Brain microvascular endothelial cell (primary cell): Measurements from ENCODE around the gene RAB20.

ENCODE experiments used
- DNase-seq: peaks from one replicate; pipeline ENCODE4 v3.0.0-alpha.2; 2020
- H3K27ac ChIP-seq: fragments of 250-450 bp; sonication (Bioruptor Pico); 2 replicates; pipeline ENCODE4 v1.5.1; 2020; ENCODE audit warnings: mild to moderate bottlenecking, moderate library complexity
- H3K27me3 ChIP-seq: fragments of 250-450 bp; sonication (Bioruptor Pico); replicated peaks from 2 replicates; pipeline ENCODE4 v1.5.1; 2020; ENCODE audit warnings: mild to moderate bottlenecking
- H3K36me3 ChIP-seq: fragments of 250-450 bp; sonication (Bioruptor Pico); replicated peaks from 2 replicates; pipeline ENCODE4 v1.5.1; 2020; ENCODE audit warnings: mild to moderate bottlenecking
- H3K4me3 ChIP-seq: 2 replicates; pipeline ENCODE4 v1.5.1; 2011; ENCODE audit warnings: low read depth, mild to moderate bottlenecking, control low read depth, low read length, moderate library complexity
- CTCF ChIP-seq: IDR thresholded peaks from 2 replicates; pipeline ENCODE4 v1.5.1; 2011; ENCODE audit warnings: low read depth, mild to moderate bottlenecking, moderate library complexity, low read length, control low read depth, inconsistent platforms; ENCODE audit errors: missing control alignments
- in situ Hi-C: cut with HindIII; loops from 2 replicates; pipeline ENCODE4 v1.10.0; 2017; ENCODE audit warnings: low sequenced_read_pairs, low pct_ligation_motif_present

Gene RAB20

GRCh38 chr13:110517505-110518225 lies 43.9 kb downstream of the RAB20 start:
- no peak for DNase-seq
- no peak overlapping the region for H3K27ac ChIP-seq
- in situ Hi-C loops: no loop called here
- no peaks in the 10 kb centered on the region for H3K27me3 ChIP-seq
- no peak for TF ChIP-seq CTCF
- H3K36me3 ChIP-seq: peaks cover 33% of the 10 kb centered on the region
- no peak overlapping the region for H3K4me3 ChIP-seq

- Histone ChIP-seq H3K4me3 (no peak overlapping the region), H3K27me3 (no peaks in the 10 kb centered on the region), H3K36me3 (peaks cover 45% of the 10 kb centered on the region), H3K27ac (no peak overlapping the region)
- no peak for TF ChIP-seq CTCF
- in situ Hi-C loops: no loop called here
- no peak for DNase-seq
Observed at GRCh38 chr13:110516500-110516899, 45.0 kb downstream of the RAB20 start.

- no peak overlapping the region for H3K4me3 ChIP-seq
- peaks cover 80% of the 10 kb centered on the region for H3K36me3 ChIP-seq
- no peaks in the 10 kb centered on the region for H3K27me3 ChIP-seq
- TF ChIP-seq CTCF: no peak
- in situ Hi-C loops: no loop called here
- no peak overlapping the region for H3K27ac ChIP-seq
- no peak for DNase-seq
Observed at GRCh38 chr13:110512198-110512740, 49.3 kb downstream of the RAB20 start.

- Histone ChIP-seq H3K36me3 (peaks cover 86% of the 10 kb centered on the region), H3K4me3 (no peak overlapping the region), H3K27me3 (no peaks in the 10 kb centered on the region), H3K27ac (no peak overlapping the region)
- TF ChIP-seq CTCF: peak; percentile 14
- no peak for DNase-seq
- in situ Hi-C loops: no loop called here
Observed at GRCh38 chr13:110511509-110512181, 49.9 kb downstream of the RAB20 start.

GRCh38 chr13:110509971-110510786 lies 51.3 kb downstream of the RAB20 start:
- TF ChIP-seq CTCF: no peak
- Histone ChIP-seq H3K4me3 (no peak overlapping the region), H3K27me3 (no peaks in the 10 kb centered on the region), H3K27ac (no peak overlapping the region), H3K36me3 (peaks cover 90% of the 10 kb centered on the region)
- in situ Hi-C loops: no loop called here
- no peak for DNase-seq
